A549 (cell line): ENCODE measurements around the gene ATP6V0A4.
"Not testable (repeated sequence)": the region's sequence is repeated elsewhere in the genome, so short reads cannot be mapped to it uniquely, and the experiment has no call there.

Source experiments
- CHD4 ChIP-seq: fragments of 200-600 bp; sonication (generic); IDR thresholded peaks from 2 replicates; pipeline ENCODE4 v1.6.1; 2016; ENCODE audit warnings: antibody characterized with exemption, mild to moderate bottlenecking, borderline replicate concordance
- EP300 ChIP-seq, 2 experiments: fragments of >200 bp; sonication (Bioruptor Twin); formaldehyde crosslinking; IDR thresholded peaks; 2 replicates in 1 of 2; 3 replicates in 1 of 2; pipeline ENCODE4 v1.6.1; 2016 to 2017
- JUN ChIP-seq, 2 experiments: fragments of >200 bp; sonication (Bioruptor Twin); formaldehyde crosslinking; IDR thresholded peaks; 2 replicates in 1 of 2; 3 replicates in 1 of 2; pipeline ENCODE4 v1.6.1; 2016 to 2017
- JUNB ChIP-seq: fragments of >200 bp; sonication (Bioruptor Twin); formaldehyde crosslinking; IDR thresholded peaks from 2 replicates; pipeline ENCODE4 v1.6.1; 2016
- MYC ChIP-seq: IDR thresholded peaks from 2 replicates; pipeline ENCODE4 v1.6.1; 2012; ENCODE audit warnings: mild to moderate bottlenecking, inconsistent platforms, low read length, improper control_type of control experiment, borderline replicate concordance
- POLR2A ChIP-seq: IDR thresholded peaks from 2 replicates; pipeline ENCODE4 v1.6.1; 2012; ENCODE audit warnings: mild to moderate bottlenecking, low read length
- RAD21 ChIP-seq, 2 experiments: fragments of >200 bp in 1 of 2; sonication (Bioruptor Twin) in 1 of 2; formaldehyde crosslinking in 1 of 2; IDR thresholded peaks in 1 of 2; conservative IDR thresholded peaks in 1 of 2; 2 replicates in 1 of 2; 3 replicates in 1 of 2; pipeline ENCODE4 v1.6.1; 2012 to 2018; ENCODE audit warnings: inconsistent platforms in 1 of 2
- SMC3 ChIP-seq: fragments of >200 bp; sonication (Bioruptor Twin); formaldehyde crosslinking; IDR thresholded peaks from 3 replicates; pipeline ENCODE4 v1.6.1; 2018; ENCODE audit warnings: inconsistent platforms
- TF ChIP-seq, protein P1 (sequence below): fragments of 200-600 bp; sonication (generic); IDR thresholded peaks from 2 replicates; pipeline ENCODE4 v1.6.1; 2016; ENCODE audit warnings: antibody characterized with exemption, mild to moderate bottlenecking, moderate library complexity
- TF ChIP-seq, protein P2 (sequence below): fragments of >200 bp; sonication (Bioruptor Twin); formaldehyde crosslinking; IDR thresholded peaks from 3 replicates; pipeline ENCODE4 v1.5.1; 2016

DNA sequence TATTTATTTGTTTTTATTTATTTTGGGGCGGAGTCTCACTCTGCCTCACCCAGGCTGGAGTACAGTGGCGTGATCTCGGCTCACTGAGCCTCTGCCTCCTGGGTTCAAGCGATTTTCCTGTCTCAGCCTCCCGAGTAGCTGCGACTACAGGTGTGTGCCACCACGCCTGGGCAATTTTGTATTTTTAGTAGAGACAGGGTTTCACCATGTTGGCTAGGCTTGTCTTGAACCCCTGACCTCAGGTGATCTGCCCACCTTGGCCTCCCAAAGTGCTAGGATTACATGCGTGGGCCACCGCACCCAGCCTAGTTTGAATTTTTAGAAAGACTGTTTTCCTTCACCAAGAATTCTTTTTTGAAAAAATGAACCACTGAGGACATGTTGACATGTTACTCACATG, 102.2 kb downstream of the ATP6V0A4 start:
- TF ChIP-seq CHD4; JUNB; RAD21 (conservative IDR thresholded peaks at IDR 0.05 in 1 of 2, IDR thresholded peaks at IDR 0.05 in 1 of 2); SMC3; JUN (IDR thresholded peaks at IDR 0.05); EP300 (IDR thresholded peaks at IDR 0.05); POLR2A; MYC: not testable (repeated sequence)
- TF ChIP-seq, protein P1, sequence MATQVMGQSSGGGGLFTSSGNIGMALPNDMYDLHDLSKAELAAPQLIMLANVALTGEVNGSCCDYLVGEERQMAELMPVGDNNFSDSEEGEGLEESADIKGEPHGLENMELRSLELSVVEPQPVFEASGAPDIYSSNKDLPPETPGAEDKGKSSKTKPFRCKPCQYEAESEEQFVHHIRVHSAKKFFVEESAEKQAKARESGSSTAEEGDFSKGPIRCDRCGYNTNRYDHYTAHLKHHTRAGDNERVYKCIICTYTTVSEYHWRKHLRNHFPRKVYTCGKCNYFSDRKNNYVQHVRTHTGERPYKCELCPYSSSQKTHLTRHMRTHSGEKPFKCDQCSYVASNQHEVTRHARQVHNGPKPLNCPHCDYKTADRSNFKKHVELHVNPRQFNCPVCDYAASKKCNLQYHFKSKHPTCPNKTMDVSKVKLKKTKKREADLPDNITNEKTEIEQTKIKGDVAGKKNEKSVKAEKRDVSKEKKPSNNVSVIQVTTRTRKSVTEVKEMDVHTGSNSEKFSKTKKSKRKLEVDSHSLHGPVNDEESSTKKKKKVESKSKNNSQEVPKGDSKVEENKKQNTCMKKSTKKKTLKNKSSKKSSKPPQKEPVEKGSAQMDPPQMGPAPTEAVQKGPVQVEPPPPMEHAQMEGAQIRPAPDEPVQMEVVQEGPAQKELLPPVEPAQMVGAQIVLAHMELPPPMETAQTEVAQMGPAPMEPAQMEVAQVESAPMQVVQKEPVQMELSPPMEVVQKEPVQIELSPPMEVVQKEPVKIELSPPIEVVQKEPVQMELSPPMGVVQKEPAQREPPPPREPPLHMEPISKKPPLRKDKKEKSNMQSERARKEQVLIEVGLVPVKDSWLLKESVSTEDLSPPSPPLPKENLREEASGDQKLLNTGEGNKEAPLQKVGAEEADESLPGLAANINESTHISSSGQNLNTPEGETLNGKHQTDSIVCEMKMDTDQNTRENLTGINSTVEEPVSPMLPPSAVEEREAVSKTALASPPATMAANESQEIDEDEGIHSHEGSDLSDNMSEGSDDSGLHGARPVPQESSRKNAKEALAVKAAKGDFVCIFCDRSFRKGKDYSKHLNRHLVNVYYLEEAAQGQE, result not testable (repeated sequence)
- TF ChIP-seq, protein P2, sequence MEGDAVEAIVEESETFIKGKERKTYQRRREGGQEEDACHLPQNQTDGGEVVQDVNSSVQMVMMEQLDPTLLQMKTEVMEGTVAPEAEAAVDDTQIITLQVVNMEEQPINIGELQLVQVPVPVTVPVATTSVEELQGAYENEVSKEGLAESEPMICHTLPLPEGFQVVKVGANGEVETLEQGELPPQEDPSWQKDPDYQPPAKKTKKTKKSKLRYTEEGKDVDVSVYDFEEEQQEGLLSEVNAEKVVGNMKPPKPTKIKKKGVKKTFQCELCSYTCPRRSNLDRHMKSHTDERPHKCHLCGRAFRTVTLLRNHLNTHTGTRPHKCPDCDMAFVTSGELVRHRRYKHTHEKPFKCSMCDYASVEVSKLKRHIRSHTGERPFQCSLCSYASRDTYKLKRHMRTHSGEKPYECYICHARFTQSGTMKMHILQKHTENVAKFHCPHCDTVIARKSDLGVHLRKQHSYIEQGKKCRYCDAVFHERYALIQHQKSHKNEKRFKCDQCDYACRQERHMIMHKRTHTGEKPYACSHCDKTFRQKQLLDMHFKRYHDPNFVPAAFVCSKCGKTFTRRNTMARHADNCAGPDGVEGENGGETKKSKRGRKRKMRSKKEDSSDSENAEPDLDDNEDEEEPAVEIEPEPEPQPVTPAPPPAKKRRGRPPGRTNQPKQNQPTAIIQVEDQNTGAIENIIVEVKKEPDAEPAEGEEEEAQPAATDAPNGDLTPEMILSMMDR, result not testable (repeated sequence)
